Osteoblast (primary cell): ENCODE data around the gene CLEC16A. TPM values are rescaled to one million over a fixed set of nuclear protein-coding genes. Genes with fewer than 3 reads are reported as not detected.

Experiments
- DNase-seq: peaks from one replicate; pipeline ENCODE4 v3.0.0; 2011; ENCODE audit warnings: low spot score, mixed read lengths; ENCODE audit not compliant: insufficient read length; ENCODE audit errors: missing footprints
- H2AFZ ChIP-seq: 2 replicates; pipeline ENCODE4 v1.6.0; 2011; ENCODE audit warnings: mild to moderate bottlenecking, low read length
- H3K27ac ChIP-seq: 2 replicates; pipeline ENCODE4 v1.5.1; 2011; ENCODE audit warnings: mild to moderate bottlenecking, low read depth, low read length, moderate library complexity
- H3K27me3 ChIP-seq: 2 replicates; pipeline ENCODE4 v1.6.0; 2012; ENCODE audit warnings: mild to moderate bottlenecking, control low read depth, inconsistent platforms, low read length, moderate library complexity; ENCODE audit not compliant: insufficient read depth
- H3K36me3 ChIP-seq: 2 replicates; pipeline ENCODE4 v1.5.1; 2011; ENCODE audit warnings: mild to moderate bottlenecking, low read length, control low read depth, moderate library complexity; ENCODE audit not compliant: insufficient read depth
- H3K4me1 ChIP-seq: 2 replicates; pipeline ENCODE4 v1.5.1; 2011; ENCODE audit warnings: mild to moderate bottlenecking, low read length, control low read depth, moderate library complexity; ENCODE audit not compliant: insufficient read depth
- H3K4me2 ChIP-seq: 2 replicates; pipeline ENCODE4 v1.6.0; 2011; ENCODE audit warnings: mild to moderate bottlenecking, low read length; ENCODE audit not compliant: insufficient read depth
- H3K4me3 ChIP-seq: fragments of 200-600 bp; sonication (generic); 3 replicates; pipeline ENCODE4 v1.5.1; 2012; ENCODE audit warnings: mild to moderate bottlenecking, low read length, inconsistent platforms; ENCODE audit not compliant: insufficient read depth
- H3K79me2 ChIP-seq: 2 replicates; pipeline ENCODE4 v1.6.0; 2012; ENCODE audit warnings: mild to moderate bottlenecking, low read length, control low read depth, inconsistent platforms; ENCODE audit not compliant: insufficient read depth
- H3K9me3 ChIP-seq: 2 replicates; pipeline ENCODE4 v1.5.1; 2011; ENCODE audit warnings: low read depth, low read length, control low read depth
- H4K20me1 ChIP-seq: 2 replicates; pipeline ENCODE4 v1.6.0; 2012; ENCODE audit warnings: mild to moderate bottlenecking, low read length, control low read depth; ENCODE audit not compliant: insufficient read depth
- CTCF ChIP-seq: IDR thresholded peaks from 2 replicates; pipeline ENCODE4 v1.5.1; 2011; ENCODE audit warnings: mild to moderate bottlenecking, low read depth, low read length, moderate library complexity; ENCODE audit errors: extremely low read depth
- total RNA-seq: library from RNA; depleted of rRNA; stranded (reverse); fragments of >200 nt; gene quantifications from 2 replicates; pipeline ENCODE4 v1.2.3, GENCODE V29; 2012

The CLEC16A gene
- total RNA-seq, 1 donor = 25.7 TPM

- Histone ChIP-seq H3K27ac (peak overlapping the region; percentile 10), H3K4me2 (no peak overlapping the region), H3K36me3 (peaks cover 13% of the 10 kb centered on the region), H2AFZ (no peak overlapping the region), H3K9me3 (no peaks in the 10 kb centered on the region), H4K20me1 (peaks cover 20% of the 10 kb centered on the region), H3K27me3 (no peaks in the 10 kb centered on the region), H3K4me1 (peaks cover 26% of the 10 kb centered on the region), H3K79me2 (peaks cover 26% of the 10 kb centered on the region), H3K4me3 (no peak overlapping the region)
- no peak for TF ChIP-seq CTCF
- DNase-seq = no peak
These were observed 13.6 kb downstream of the CLEC16A start for GRCh38 chr16:10957771-10958482.

- H2AFZ ChIP-seq = no peak overlapping the region
- H3K36me3 ChIP-seq = peaks cover 20% of the 10 kb centered on the region
- no peak overlapping the region for H3K4me3 ChIP-seq
- peaks cover 27% of the 10 kb centered on the region for H3K4me1 ChIP-seq
- H4K20me1 ChIP-seq = peaks cover 14% of the 10 kb centered on the region
- no peaks in the 10 kb centered on the region for H3K27me3 ChIP-seq
- no peaks in the 10 kb centered on the region for H3K9me3 ChIP-seq
- no peak overlapping the region for H3K27ac ChIP-seq
- TF ChIP-seq CTCF = no peak
- no peak overlapping the region for H3K4me2 ChIP-seq
- H3K79me2 ChIP-seq = peaks cover 21% of the 10 kb centered on the region
- DNase-seq = no peak
These were observed 14.8 kb downstream of the CLEC16A start for GRCh38 chr16:10959161-10959560.

GRCh38 chr16:10961231-10961630 is 16.9 kb downstream of the CLEC16A start:
- peaks cover 31% of the 10 kb centered on the region for H3K4me1 ChIP-seq
- H3K9me3 ChIP-seq = no peaks in the 10 kb centered on the region
- peak overlapping the region; percentile 81 for H3K27ac ChIP-seq
- no peak for TF ChIP-seq CTCF
- H3K4me3 ChIP-seq = no peak overlapping the region
- peaks cover 20% of the 10 kb centered on the region for H3K36me3 ChIP-seq
- H3K79me2 ChIP-seq = peaks cover 7% of the 10 kb centered on the region
- peaks cover 18% of the 10 kb centered on the region for H4K20me1 ChIP-seq
- peak overlapping the region; percentile 61 for H3K4me2 ChIP-seq
- H2AFZ ChIP-seq = no peak overlapping the region
- H3K27me3 ChIP-seq = no peaks in the 10 kb centered on the region
- peak; percentile 90 for DNase-seq

- Histone ChIP-seq H3K4me1 (peaks cover 21% of the 10 kb centered on the region), H3K9me3 (no peaks in the 10 kb centered on the region), H3K27me3 (no peaks in the 10 kb centered on the region), H4K20me1 (peaks cover 16% of the 10 kb centered on the region), H3K4me3 (peak overlapping the region; percentile 40), H2AFZ (peak overlapping the region; percentile 68), H3K79me2 (peaks cover 3% of the 10 kb centered on the region), H3K27ac (peak overlapping the region; percentile 29), H3K4me2 (peak overlapping the region; percentile 70), H3K36me3 (peaks cover 14% of the 10 kb centered on the region)
- peak; percentile 98 for TF ChIP-seq CTCF
- DNase-seq = peak; percentile 94
These were observed 19.9 kb downstream of the CLEC16A start for GRCh38 chr16:10964039-10964890.
